ENCODE results near the gene CEP63.
A peak's percentile ranks its signal among the peaks of the same experiment; 100 is the strongest.

CEP63 gene

GRCh38 chr3:134527037-134527436 is 41.2 kb downstream of the CEP63 start:
- Histone ChIP-seq H3K14ac (ENCODE audit: low read length) (no peak overlapping the region), H3K27ac (replicated peaks; ENCODE audit: low read length) (no peak overlapping the region), H2BK15ac (ENCODE audit: low read length) (no peak overlapping the region), H3K4me1 (ENCODE audit: control insufficient read depth in 2 of 2, insufficient read depth in 1 of 2, low read depth in 1 of 2, low read length in 2 of 2) (no peaks in the 10 kb centered on the region), H3K23ac (ENCODE audit: low read depth, low read length, poor library complexity) (no peak overlapping the region), H2BK120ac (ENCODE audit: low read depth, low read length) (no peak overlapping the region), H3K36me3 (replicated peaks in 1 of 2; ENCODE audit: control insufficient read depth in 2 of 2, insufficient read depth in 2 of 2, low read length in 2 of 2) (peaks cover 0 to under 1% of the 10 kb centered on the region in 2 donors), H3K4me3 (ENCODE audit: low read length in 2 of 2) (no peak overlapping the region), H2BK5ac (ENCODE audit: low read length) (peak overlapping the region; percentile 26), H2AFZ (ENCODE audit: low read length) (no peak overlapping the region), H4K91ac (ENCODE audit: low read depth, low read length, poor library complexity) (no peak overlapping the region), H2AK5ac (ENCODE audit: low read depth, low read length) (no peak overlapping the region), H3K9ac (ENCODE audit: low read depth, low read length, poor library complexity) (no peak overlapping the region), H3K27me3 (ENCODE audit: control insufficient read depth in 3 of 3, insufficient read depth in 3 of 3, low read depth in 1 of 3, low read length in 3 of 3) (no peaks in the 10 kb centered on the region), H2BK12ac (ENCODE audit: low read length) (no peak overlapping the region), H3K4me2 (ENCODE audit: insufficient read depth, low read length, poor library complexity, severe bottlenecking) (no peak overlapping the region), H3K79me1 (ENCODE audit: low read depth, low read length) (peaks cover 3% of the 10 kb centered on the region), H3K9me3 (replicated peaks in 1 of 2; ENCODE audit: control insufficient read depth in 2 of 2, insufficient read depth in 1 of 2, low read depth in 1 of 2, low read length in 2 of 2) (peaks cover 4 to 22% of the 10 kb centered on the region in 2 donors), H3K4ac (ENCODE audit: low read length) (no peak overlapping the region), H3K18ac (ENCODE audit: low read length) (no peak overlapping the region), H4K8ac (ENCODE audit: low read depth, low read length) (no peak overlapping the region)
- no peak for DNase-seq (ENCODE audit: low spot score)
- WGBS, 2 donors (ENCODE audit: extremely low coverage in 2 of 2, insufficient read length in 2 of 2, insufficient replicate concordance in 1 of 2): no CpG with 5 or more reads among the region's 4 CpGs

GRCh38 chr3:134527538-134528186 is 41.8 kb downstream of the CEP63 start:
- no peaks in the 10 kb centered on the region for H3K27me3 ChIP-seq (ENCODE audit: control insufficient read depth in 3 of 3, insufficient read depth in 3 of 3, low read depth in 1 of 3, low read length in 3 of 3)
- H2BK120ac ChIP-seq (ENCODE audit: low read depth, low read length): no peak overlapping the region
- H3K79me1 ChIP-seq (ENCODE audit: low read depth, low read length): peaks cover 3% of the 10 kb centered on the region
- H3K27ac ChIP-seq (replicated peaks; ENCODE audit: low read length): no peak overlapping the region
- H2BK12ac ChIP-seq (ENCODE audit: low read length): no peak overlapping the region
- H2BK5ac ChIP-seq (ENCODE audit: low read length): peak overlapping the region; percentile 26
- H3K4me1 ChIP-seq (ENCODE audit: control insufficient read depth in 2 of 2, insufficient read depth in 1 of 2, low read depth in 1 of 2, low read length in 2 of 2): no peaks in the 10 kb centered on the region
- H2AK5ac ChIP-seq (ENCODE audit: low read depth, low read length): no peak overlapping the region
- no peak overlapping the region for H3K14ac ChIP-seq (ENCODE audit: low read length)
- no peak overlapping the region for H3K9ac ChIP-seq (ENCODE audit: low read depth, low read length, poor library complexity)
- WGBS, 2 donors (ENCODE audit: extremely low coverage in 2 of 2, insufficient read length in 2 of 2, insufficient replicate concordance in 1 of 2): no CpG with 5 or more reads among the region's 7 CpGs
- H4K91ac ChIP-seq (ENCODE audit: low read depth, low read length, poor library complexity): no peak overlapping the region
- H3K4me2 ChIP-seq (ENCODE audit: insufficient read depth, low read length, poor library complexity, severe bottlenecking): no peak overlapping the region
- H3K23ac ChIP-seq (ENCODE audit: low read depth, low read length, poor library complexity): no peak overlapping the region
- no peak overlapping the region for H3K4ac ChIP-seq (ENCODE audit: low read length)
- no peak for DNase-seq (ENCODE audit: low spot score)
- H2AFZ ChIP-seq (ENCODE audit: low read length): no peak overlapping the region
- no peak overlapping the region for H4K8ac ChIP-seq (ENCODE audit: low read depth, low read length)
- no peak overlapping the region for H2BK15ac ChIP-seq (ENCODE audit: low read length)
- H3K4me3 ChIP-seq (ENCODE audit: low read length in 2 of 2): no peak overlapping the region
- peaks cover 0 to 2% of the 10 kb centered on the region in 2 donors for H3K36me3 ChIP-seq (replicated peaks in 1 of 2; ENCODE audit: control insufficient read depth in 2 of 2, insufficient read depth in 2 of 2, low read length in 2 of 2)
- no peak overlapping the region for H3K18ac ChIP-seq (ENCODE audit: low read length)
- peaks cover under 1 to 19% of the 10 kb centered on the region in 2 donors for H3K9me3 ChIP-seq (replicated peaks in 1 of 2; ENCODE audit: control insufficient read depth in 2 of 2, insufficient read depth in 1 of 2, low read depth in 1 of 2, low read length in 2 of 2)

GRCh38 chr3:134533493-134533892 is 47.6 kb downstream of the CEP63 start:
- H3K23ac ChIP-seq (ENCODE audit: low read depth, low read length, poor library complexity): no peak overlapping the region
- H2BK12ac ChIP-seq (ENCODE audit: low read length): no peak overlapping the region
- H3K4me3 ChIP-seq (ENCODE audit: low read length in 2 of 2): no peak overlapping the region
- peaks cover 0 to 2% of the 10 kb centered on the region in 2 donors for H3K4me1 ChIP-seq (ENCODE audit: control insufficient read depth in 2 of 2, insufficient read depth in 1 of 2, low read depth in 1 of 2, low read length in 2 of 2)
- H3K4me2 ChIP-seq (ENCODE audit: insufficient read depth, low read length, poor library complexity, severe bottlenecking): no peak overlapping the region
- peaks cover 4 to 36% of the 10 kb centered on the region in 2 donors for H3K36me3 ChIP-seq (replicated peaks in 1 of 2; ENCODE audit: control insufficient read depth in 2 of 2, insufficient read depth in 2 of 2, low read length in 2 of 2)
- no peaks in the 10 kb centered on the region for H3K27me3 ChIP-seq (ENCODE audit: control insufficient read depth in 3 of 3, insufficient read depth in 3 of 3, low read depth in 1 of 3, low read length in 3 of 3)
- no peak overlapping the region for H3K18ac ChIP-seq (ENCODE audit: low read length)
- WGBS, 2 donors (ENCODE audit: extremely low coverage in 2 of 2, insufficient read length in 2 of 2, insufficient replicate concordance in 1 of 2): no CpG with 5 or more reads among the region's 1 CpG
- H2BK5ac ChIP-seq (ENCODE audit: low read length): no peak overlapping the region
- no peak overlapping the region for H2BK15ac ChIP-seq (ENCODE audit: low read length)
- no peak overlapping the region for H3K27ac ChIP-seq (replicated peaks; ENCODE audit: low read length)
- no peak overlapping the region for H3K4ac ChIP-seq (ENCODE audit: low read length)
- no peak overlapping the region for H2AFZ ChIP-seq (ENCODE audit: low read length)
- no peak overlapping the region for H2BK120ac ChIP-seq (ENCODE audit: low read depth, low read length)
- H3K14ac ChIP-seq (ENCODE audit: low read length): no peak overlapping the region
- DNase-seq (ENCODE audit: low spot score): no peak
- H3K9me3 ChIP-seq (replicated peaks in 1 of 2; ENCODE audit: control insufficient read depth in 2 of 2, insufficient read depth in 1 of 2, low read depth in 1 of 2, low read length in 2 of 2): peaks cover under 1 to 3% of the 10 kb centered on the region in 2 donors
- no peaks in the 10 kb centered on the region for H3K79me1 ChIP-seq (ENCODE audit: low read depth, low read length)
- no peak overlapping the region for H4K8ac ChIP-seq (ENCODE audit: low read depth, low read length)
- H2AK5ac ChIP-seq (ENCODE audit: low read depth, low read length): no peak overlapping the region
- no peak overlapping the region for H3K9ac ChIP-seq (ENCODE audit: low read depth, low read length, poor library complexity)
- no peak overlapping the region for H4K91ac ChIP-seq (ENCODE audit: low read depth, low read length, poor library complexity)

- Histone ChIP-seq H3K18ac (ENCODE audit: low read length) (no peak overlapping the region), H3K4me1 (ENCODE audit: control insufficient read depth in 2 of 2, insufficient read depth in 1 of 2, low read depth in 1 of 2, low read length in 2 of 2) (peaks cover 0 to 2% of the 10 kb centered on the region in 2 donors), H2BK15ac (ENCODE audit: low read length) (no peak overlapping the region), H3K27ac (replicated peaks; ENCODE audit: low read length) (no peak overlapping the region), H3K9me3 (replicated peaks in 1 of 2; ENCODE audit: control insufficient read depth in 2 of 2, insufficient read depth in 1 of 2, low read depth in 1 of 2, low read length in 2 of 2) (peaks cover 2 to 3% of the 10 kb centered on the region in 2 donors), H3K36me3 (replicated peaks in 1 of 2; ENCODE audit: control insufficient read depth in 2 of 2, insufficient read depth in 2 of 2, low read length in 2 of 2) (peaks cover 4 to 44% of the 10 kb centered on the region in 2 donors), H2BK120ac (ENCODE audit: low read depth, low read length) (no peak overlapping the region), H4K91ac (ENCODE audit: low read depth, low read length, poor library complexity) (no peak overlapping the region), H2AFZ (ENCODE audit: low read length) (no peak overlapping the region), H3K4me3 (ENCODE audit: low read length in 2 of 2) (no peak overlapping the region), H4K8ac (ENCODE audit: low read depth, low read length) (no peak overlapping the region), H3K79me1 (ENCODE audit: low read depth, low read length) (no peaks in the 10 kb centered on the region), H3K4me2 (ENCODE audit: insufficient read depth, low read length, poor library complexity, severe bottlenecking) (no peak overlapping the region), H3K4ac (ENCODE audit: low read length) (no peak overlapping the region), H2BK5ac (ENCODE audit: low read length) (no peak overlapping the region), H3K27me3 (ENCODE audit: control insufficient read depth in 3 of 3, insufficient read depth in 3 of 3, low read depth in 1 of 3, low read length in 3 of 3) (no peaks in the 10 kb centered on the region), H2BK12ac (ENCODE audit: low read length) (no peak overlapping the region), H2AK5ac (ENCODE audit: low read depth, low read length) (no peak overlapping the region), H3K9ac (ENCODE audit: low read depth, low read length, poor library complexity) (no peak overlapping the region), H3K23ac (ENCODE audit: low read depth, low read length, poor library complexity) (no peak overlapping the region), H3K14ac (ENCODE audit: low read length) (no peak overlapping the region)
- no CpG with 5 or more reads among the region's 4 CpGs for WGBS, 2 donors (ENCODE audit: extremely low coverage in 2 of 2, insufficient read length in 2 of 2, insufficient replicate concordance in 1 of 2)
- no peak for DNase-seq (ENCODE audit: low spot score)
Observed at GRCh38 chr3:134535186-134535970, 49.5 kb downstream of the CEP63 start.

All from neuronal stem cell (in vitro differentiated cells).